H1 (cell line): ENCODE data around the gene PES1. TPM values are rescaled to one million over a fixed set of nuclear protein-coding genes. Genes with fewer than 3 reads are reported as not detected.

Experiments
- CTCF ChIA-PET: fragments of 300-600 bp; sonication (Branson Sonifier 250); formaldehyde crosslinking; loops from one replicate; lab custom pipeline; 2021; ENCODE audit not compliant: partially characterized antibody; lab: Charles Lee
- POLR2A ChIA-PET: fragments of 300-600 bp; sonication (Branson Sonifier 250); formaldehyde crosslinking; loops from one replicate; lab custom pipeline; 2021; ENCODE audit warnings: inconsistent platforms; ENCODE audit not compliant: partially characterized antibody; lab: Charles Lee
- DNase-seq, 2 experiments: peaks; one replicate each; pipeline versions ENCODE4 v3.0.0 to v3.0.0-alpha.2; 2010 to 2022; ENCODE audit warnings: low spot score in 2 of 2, low read depth in 1 of 2, mixed read lengths in 1 of 2
- FAIRE-seq: peaks from 2 replicates; lab custom pipeline; 2011; peaks lifted over from hg19 to GRCh38; lab: Jason Lieb, UNC
- H2AFZ ChIP-seq: 2 replicates; pipeline ENCODE4 v1.8.1; 2012; ENCODE audit warnings: low read length, inconsistent platforms
- H2AK5ac ChIP-seq: 2 replicates; pipeline ENCODE4 v1.6.1; 2013; ENCODE audit warnings: low read depth, low read length
- H2BK120ac ChIP-seq: replicated peaks from 2 replicates; pipeline ENCODE3; 2013; ENCODE audit warnings: low read depth, low read length, inconsistent platforms
- H2BK12ac ChIP-seq: 2 replicates; pipeline ENCODE4 v1.6.1; 2013; ENCODE audit warnings: low read depth, low read length
- H2BK15ac ChIP-seq: 2 replicates; pipeline ENCODE4 v1.6.1; 2013; ENCODE audit warnings: low read length
- H2BK20ac ChIP-seq: 2 replicates; pipeline ENCODE4 v1.6.1; 2013; ENCODE audit warnings: low read length
- H2BK5ac ChIP-seq: 2 replicates; pipeline ENCODE4 v1.6.1; 2013; ENCODE audit warnings: low read depth, low read length
- H3K14ac ChIP-seq: 2 replicates; pipeline ENCODE4 v1.6.1; 2013; ENCODE audit warnings: inconsistent platforms; ENCODE audit not compliant: insufficient read length
- H3K18ac ChIP-seq: 2 replicates; pipeline ENCODE4 v1.6.1; 2013; ENCODE audit warnings: low read length; ENCODE audit errors: extremely low read depth
- H3K23ac ChIP-seq: 2 replicates; pipeline ENCODE4 v1.6.1; 2013; ENCODE audit warnings: inconsistent platforms; ENCODE audit not compliant: insufficient read length
- H3K23me2 ChIP-seq: 2 replicates; pipeline ENCODE4 v1.6.1; 2013; ENCODE audit warnings: low read depth, low read length
- H3K27ac ChIP-seq: 2 replicates; pipeline ENCODE4 v1.6.1; 2011; ENCODE audit warnings: low read depth, low read length, inconsistent platforms
- H3K27me3 ChIP-seq, 4 experiments: replicated peaks in 1 of 4; 1 replicate in 1 of 4; 2 replicates in 3 of 4; pipeline versions ENCODE4 v1.6.1 to v1.8.1; 2011 to 2013; ENCODE audit warnings: low read length in 3 of 4, mild to moderate bottlenecking in 3 of 4, inconsistent platforms in 2 of 4, mixed read lengths in 2 of 4, moderate library complexity in 1 of 4; ENCODE audit not compliant: control insufficient read depth in 3 of 4, insufficient read depth in 3 of 4; ENCODE audit errors: extremely low read depth in 1 of 4
- H3K36me3 ChIP-seq, 4 experiments: 2 replicates each; pipeline versions ENCODE4 v1.6.1 to v1.8.1; 2011 to 2013; ENCODE audit warnings: mild to moderate bottlenecking in 4 of 4, low read length in 3 of 4, moderate library complexity in 2 of 4, control low read depth in 1 of 4, inconsistent platforms in 1 of 4; ENCODE audit not compliant: insufficient read depth in 4 of 4, control insufficient read depth in 2 of 4
- H3K4ac ChIP-seq: replicated peaks from 2 replicates; pipeline ENCODE3; 2013; ENCODE audit warnings: low read length, low read depth, mixed read lengths, inconsistent platforms; ENCODE audit not compliant: insufficient read length
- H3K4me1 ChIP-seq, 4 experiments: replicated peaks in 1 of 4; 1 replicate in 1 of 4; 2 replicates in 3 of 4; pipeline versions ENCODE4 v1.6.1 to v1.8.1; 2011 to 2013; ENCODE audit warnings: low read length in 3 of 4, inconsistent platforms in 2 of 4, mixed read lengths in 1 of 4; ENCODE audit not compliant: insufficient read depth in 4 of 4, control insufficient read depth in 3 of 4
- H3K4me2 ChIP-seq, 2 experiments: 2 replicates each; pipeline versions ENCODE4 v1.6.1 to v1.8.1; 2011 to 2013; ENCODE audit warnings: low read depth in 2 of 2, low read length in 2 of 2, control low read depth in 1 of 2, inconsistent platforms in 1 of 2, mild to moderate bottlenecking in 1 of 2; ENCODE audit not compliant: insufficient read depth in 1 of 2
- H3K4me3 ChIP-seq, 4 experiments: fragments of 200-600, 300-600 bp in 1 of 4; sonication (generic), shearing (Covaris generic), sonication (Bioruptor Twin) in 1 of 4; 2 replicates each; pipeline versions ENCODE4 v1.5.1 to v1.8.1; 2011 to 2016; ENCODE audit warnings: low read length in 4 of 4, low read depth in 3 of 4, control low read depth in 2 of 4, inconsistent platforms in 2 of 4, mild to moderate bottlenecking in 2 of 4, mixed read lengths in 1 of 4, moderate library complexity in 1 of 4; ENCODE audit not compliant: insufficient read depth in 2 of 4; ENCODE audit errors: extremely low read depth in 1 of 4
- H3K56ac ChIP-seq: replicated peaks from 2 replicates; pipeline ENCODE3; 2013; ENCODE audit warnings: low read depth, mild to moderate bottlenecking, mixed read lengths, low read length, inconsistent platforms; ENCODE audit not compliant: insufficient read length
- H3K79me1 ChIP-seq: 2 replicates; pipeline ENCODE4 v1.6.1; 2013; ENCODE audit warnings: low read depth, low read length, control low read depth
- H3K79me2 ChIP-seq, 2 experiments: 2 replicates each; pipeline versions ENCODE4 v1.6.1 to v1.8.1; 2012 to 2013; ENCODE audit warnings: low read length in 2 of 2, mild to moderate bottlenecking in 2 of 2, inconsistent platforms in 1 of 2; ENCODE audit not compliant: insufficient read depth in 2 of 2, control insufficient read depth in 1 of 2
- H3K9ac ChIP-seq, 4 experiments: replicated peaks in 1 of 4; 1 replicate in 1 of 4; 2 replicates in 3 of 4; pipeline versions ENCODE4 v1.6.1 to v1.8.1; 2011 to 2013; ENCODE audit warnings: low read depth in 3 of 4, low read length in 3 of 4, control low read depth in 2 of 4, mild to moderate bottlenecking in 2 of 4, moderate library complexity in 2 of 4, inconsistent platforms in 1 of 4; ENCODE audit errors: extremely low read depth in 1 of 4
- H3K9me3 ChIP-seq, 2 experiments: 2 replicates each; pipeline versions ENCODE4 v1.6.1 to v1.8.1; 2012 to 2013; ENCODE audit warnings: mild to moderate bottlenecking in 2 of 2, moderate library complexity in 2 of 2, control low read depth in 1 of 2, inconsistent platforms in 1 of 2, low read depth in 1 of 2, low read length in 1 of 2, mixed read lengths in 1 of 2; ENCODE audit not compliant: insufficient read depth in 2 of 2
- H4K20me1 ChIP-seq, 2 experiments: replicated peaks in 1 of 2; 2 replicates each; pipeline versions ENCODE3 to v1.8.1; 2011 to 2013; ENCODE audit warnings: inconsistent platforms in 2 of 2, low read length in 2 of 2, mild to moderate bottlenecking in 1 of 2; ENCODE audit not compliant: insufficient read depth in 2 of 2, control insufficient read depth in 1 of 2
- H4K5ac ChIP-seq: 2 replicates; pipeline ENCODE4 v1.6.1; 2013; ENCODE audit warnings: low read length, low read depth, mixed read lengths, inconsistent platforms; ENCODE audit not compliant: insufficient read length
- H4K8ac ChIP-seq: 2 replicates; pipeline ENCODE4 v1.8.0; 2013; ENCODE audit warnings: mild to moderate bottlenecking, moderate library complexity, low read length, inconsistent platforms; ENCODE audit not compliant: insufficient read depth; ENCODE audit errors: extremely low read depth
- H4K91ac ChIP-seq: replicated peaks from 2 replicates; pipeline ENCODE3; 2013; ENCODE audit warnings: low read length, mixed read lengths, inconsistent platforms; ENCODE audit not compliant: insufficient read length
- CBX8 ChIP-seq: fragments of 300-800, 300-1000 bp; sonication (generic); IDR thresholded peaks from 2 replicates; pipeline ENCODE4 v1.7.1; 2016; ENCODE audit warnings: low read depth, low read length, borderline replicate concordance
- HDAC2 ChIP-seq, 2 experiments: fragments of 300-600 bp in 1 of 2; sonication (generic) in 1 of 2; IDR thresholded peaks; 2 replicates each; pipeline ENCODE4 v1.6.1; 2011 to 2012; ENCODE audit warnings: low read depth in 2 of 2, low read length in 2 of 2, mild to moderate bottlenecking in 2 of 2, moderate library complexity in 2 of 2, borderline replicate concordance in 1 of 2, inconsistent platforms in 1 of 2
- NANOG ChIP-seq: IDR thresholded peaks from 2 replicates; pipeline ENCODE4 v1.6.1; 2011; ENCODE audit warnings: low read length, low read depth, mild to moderate bottlenecking, inconsistent platforms; ENCODE audit not compliant: insufficient read depth, poor library complexity, severe bottlenecking
- POLR2AphosphoS5 ChIP-seq: IDR thresholded peaks from 2 replicates; pipeline ENCODE4 v1.6.1; 2011; ENCODE audit warnings: low read depth, low read length
- TAF1 ChIP-seq: IDR thresholded peaks from 2 replicates; pipeline ENCODE4 v1.6.1; 2011; ENCODE audit warnings: mild to moderate bottlenecking, low read depth, low read length
- YY1 ChIP-seq: IDR thresholded peaks from 2 replicates; pipeline ENCODE4 v1.6.1; 2011; ENCODE audit warnings: low read depth, mild to moderate bottlenecking, low read length
- WGBS, 2 experiments: shearing (Covaris generic) in 1 of 2; methylation state at CpG; one replicate each; pipeline versions ENCODE4 v1.1.6 to v1.1.7; 2013 to 2015; ENCODE audit warnings: low lambda C conversion rate in 2 of 2, mixed read lengths in 2 of 2, inconsistent platforms in 1 of 2, low coverage in 1 of 2, missing lambda C conversion rate in 1 of 2; ENCODE audit not compliant: insufficient replicate concordance in 2 of 2, insufficient coverage in 1 of 2, insufficient read length in 1 of 2; ENCODE audit errors: extremely low coverage in 1 of 2, missing lambda C conversion rate in 1 of 2; 5-methylcytosine and 5-hydroxymethylcytosine counted together
- polyA plus RNA-seq, 7 experiments: library from polyadenylated mRNA; depleted of rRNA in 3 of 7; stranded (reverse) in 5 of 7; unstranded in 2 of 7; fragments of >200 nt in 5 of 7; fragments of 200-250 nt in 2 of 7; gene quantifications; 1 replicate in 5 of 7; 2 replicates in 1 of 7; 4 replicates in 1 of 7; pipeline versions ENCODE4 v1.2.1 to v1.2.3, GENCODE V29; 2011 to 2013; ENCODE audit warnings: missing spikeins in 2 of 7, mixed read lengths in 2 of 7
- total RNA-seq: library from RNA; stranded (reverse); fragmentation: NEBNext Ultra II Directional; extraction: Animal tissue kit (Norgen Biotek cat#: 25700); gene quantifications from 2 replicates; pipeline ENCODE4 v1.2.1, GENCODE V29; 2021

The PES1 gene
- total and polyA plus RNA-seq, 2 of the 8 experiments (the other 6 are each of a cell fraction or from before 2014, with no cell fraction given): 121 to 191 TPM

DNA sequence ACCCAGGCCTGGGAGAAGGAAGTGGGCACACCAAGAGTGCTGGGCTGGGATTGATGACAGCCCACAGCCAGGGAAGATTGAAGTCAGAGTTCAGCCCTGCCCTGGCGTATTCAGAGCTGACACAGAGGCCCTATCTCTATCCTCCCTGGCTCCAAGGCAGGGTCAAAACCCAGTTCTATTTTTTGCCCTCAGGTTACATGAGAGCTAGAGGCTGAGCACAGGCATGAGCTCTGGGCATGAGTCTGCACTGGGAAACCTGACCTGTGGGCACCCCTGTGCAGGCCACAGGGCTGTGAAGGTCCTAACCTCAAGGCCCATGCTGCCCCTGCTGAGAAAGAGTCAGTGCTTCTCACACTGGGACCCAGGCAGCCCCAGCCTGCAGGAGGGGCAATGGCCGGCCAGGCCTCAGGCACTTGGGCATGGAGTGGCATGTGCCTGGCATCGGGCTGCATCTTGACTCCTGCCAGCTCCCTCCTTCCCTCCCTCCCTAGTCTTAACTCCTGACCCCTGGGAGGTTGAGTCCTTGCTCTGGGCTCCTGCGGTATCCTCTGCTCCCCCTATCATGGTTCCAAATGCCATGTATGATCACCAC is 49.2 kb upstream of the PES1 start:
- Histone ChIP-seq H2BK5ac (no peak overlapping the region), H3K9me3 (no peaks in the 10 kb centered on the region), H2AK5ac (no peak overlapping the region), H2BK120ac (peak overlapping the region; percentile 43), H4K91ac (no peak overlapping the region), H3K27ac (no peak overlapping the region), H3K14ac (no peak overlapping the region), H3K79me1 (peaks cover 2% of the 10 kb centered on the region; the same call in 1 of the 2 replicates), H2AFZ (no peak overlapping the region), H3K27me3 (peaks cover 0 to 4% (median 0%) of the 10 kb centered on the region in 4 experiments; a peak in 2 of 7 replicates), H3K18ac (no peak overlapping the region), H3K56ac (peak overlapping the region; percentile 16), H4K20me1 (peaks cover 0 to 2% of the 10 kb centered on the region in 2 experiments), H3K4me3 (no peak overlapping the region), H3K79me2 (no peaks in the 10 kb centered on the region; a peak in 1 of 4 replicates), H3K4me2 (no peak overlapping the region), H2BK15ac (no peak overlapping the region), H2BK20ac (no peak overlapping the region), H2BK12ac (peak overlapping the region; percentile 12; the same call in 1 of the 2 replicates), H4K8ac (no peak overlapping the region), H4K5ac (no peak overlapping the region), H3K23ac (no peak overlapping the region), H3K4ac (peak overlapping the region; percentile 78), H3K23me2 (peaks cover 3% of the 10 kb centered on the region; the same call in 1 of the 2 replicates), H3K4me1 (peaks cover 0 to 11% (median 8%) of the 10 kb centered on the region in 4 experiments; a peak in 6 of 7 replicates), H3K9ac (no peak overlapping the region), H3K36me3 (no peaks in the 10 kb centered on the region)
- DNase-seq (no peak), FAIRE-seq (no peak)
- 89% methylated on average over 2 of the region's 4 CpGs; no CpG with 5 or more reads in 1 of the 2 experiments for WGBS, 2 experiments
- ChIA-PET POLR2A (no interaction called here), CTCF (interaction anchor here (0.9 to 3.6 kb wide), 3 partner anchors 27 to 238 kb away, joined by 4 to 10 read pairs (median 5); partner anchors contain the start of gene DUSP18)
- TF ChIP-seq CBX8 (no peak), HDAC2 (IDR thresholded peaks at IDR 0.05; ENCODE audit: borderline replicate concordance in 1 of 2, low read depth in 2 of 2, low read length in 2 of 2) (no peak), POLR2AphosphoS5 (no peak), YY1 (no peak), NANOG (no peak), TAF1 (no peak)
